H1 (cell line): ENCODE results near the gene TRIM67. TPM values are rescaled to one million over a fixed set of nuclear protein-coding genes. Genes with fewer than 3 reads are reported as not detected.
A peak's percentile ranks its signal among the peaks of the same experiment; 100 is the strongest.

Source experiments
- ASH2L ChIP-seq: fragments of 200-600, 300-600 bp; sonication (generic); IDR thresholded peaks from one replicate; pipeline ENCODE4 v1.7.1; 2017; ENCODE audit warnings: low read length
- ATF3 ChIP-seq: IDR thresholded peaks from 2 replicates; pipeline ENCODE4 v1.6.1; 2011; ENCODE audit warnings: low read depth, mild to moderate bottlenecking, low read length; ENCODE audit not compliant: insufficient read depth
- BRCA1 ChIP-seq: IDR thresholded peaks from 2 replicates; pipeline ENCODE4 v1.6.1; 2012; ENCODE audit warnings: low read depth, low read length, improper control_type of control experiment
- E2F6 ChIP-seq: IDR thresholded peaks from 2 replicates; pipeline ENCODE4 v1.6.1; 2012; ENCODE audit warnings: inconsistent platforms
- GTF2F1 ChIP-seq: IDR thresholded peaks from 2 replicates; pipeline ENCODE4 v1.6.1; 2012; ENCODE audit warnings: low read depth, low read length, improper control_type of control experiment, borderline replicate concordance
- HDAC2 ChIP-seq, 2 experiments: fragments of 300-600 bp in 1 of 2; sonication (generic) in 1 of 2; IDR thresholded peaks; 2 replicates each; pipeline ENCODE4 v1.6.1; 2011 to 2012; ENCODE audit warnings: low read depth in 2 of 2, low read length in 2 of 2, mild to moderate bottlenecking in 2 of 2, moderate library complexity in 2 of 2, borderline replicate concordance in 1 of 2, inconsistent platforms in 1 of 2
- MAX ChIP-seq: IDR thresholded peaks from 2 replicates; pipeline ENCODE4 v1.6.1; 2012; ENCODE audit warnings: inconsistent platforms
- PHF8 ChIP-seq: fragments of 200-600 bp; sonication (generic); conservative IDR thresholded peaks from 2 replicates; pipeline ENCODE4 v1.7.1; 2012; ENCODE audit warnings: low read depth, mild to moderate bottlenecking, inconsistent platforms, low read length, moderate library complexity
- POLR2AphosphoS5 ChIP-seq: IDR thresholded peaks from 2 replicates; pipeline ENCODE4 v1.6.1; 2011; ENCODE audit warnings: low read depth, low read length
- SIRT6 ChIP-seq: IDR thresholded peaks from one replicate; pipeline ENCODE4 v1.7.1; 2012; ENCODE audit warnings: low read length, inconsistent platforms
- SIX5 ChIP-seq: IDR thresholded peaks from 2 replicates; pipeline ENCODE4 v1.6.1; 2011; ENCODE audit warnings: mild to moderate bottlenecking, low read depth, low read length
- SP2 ChIP-seq: IDR thresholded peaks from 2 replicates; pipeline ENCODE4 v1.6.1; 2012; ENCODE audit warnings: mild to moderate bottlenecking, low read length, inconsistent platforms
- TAF1 ChIP-seq: IDR thresholded peaks from 2 replicates; pipeline ENCODE4 v1.6.1; 2011; ENCODE audit warnings: mild to moderate bottlenecking, low read depth, low read length
- TAF7 ChIP-seq: optimal IDR thresholded peaks from 2 replicates; pipeline ENCODE3; 2011; ENCODE audit warnings: low read depth, mild to moderate bottlenecking, inconsistent platforms, low read length, moderate library complexity, borderline replicate concordance
- TBP ChIP-seq: IDR thresholded peaks from 2 replicates; pipeline ENCODE4 v1.6.1; 2011; ENCODE audit warnings: low read depth, low read length, improper control_type of control experiment
- TCF12 ChIP-seq: IDR thresholded peaks from 2 replicates; pipeline ENCODE4 v1.6.1; 2011; ENCODE audit warnings: low read depth, mild to moderate bottlenecking, low read length
- TEAD4 ChIP-seq: IDR thresholded peaks from 2 replicates; pipeline ENCODE4 v1.6.1; 2012; ENCODE audit warnings: low read depth, low read length, inconsistent platforms, mixed read lengths
- ZNF274 ChIP-seq: IDR thresholded peaks from 2 replicates; pipeline ENCODE4 v1.7.0; 2012; ENCODE audit warnings: low read length, borderline replicate concordance; ENCODE audit errors: extremely low read depth
- polyA plus RNA-seq, 7 experiments: library from polyadenylated mRNA; depleted of rRNA in 3 of 7; stranded (reverse) in 5 of 7; unstranded in 2 of 7; fragments of >200 nt in 5 of 7; fragments of 200-250 nt in 2 of 7; gene quantifications; 1 replicate in 5 of 7; 2 replicates in 1 of 7; 4 replicates in 1 of 7; pipeline versions ENCODE4 v1.2.1 to v1.2.3, GENCODE V29; 2011 to 2013; ENCODE audit warnings: missing spikeins in 2 of 7, mixed read lengths in 2 of 7
- total RNA-seq: library from RNA; stranded (reverse); fragmentation: NEBNext Ultra II Directional; extraction: Animal tissue kit (Norgen Biotek cat#: 25700); gene quantifications from 2 replicates; pipeline ENCODE4 v1.2.1, GENCODE V29; 2021

The TRIM67 gene
- total and polyA plus RNA-seq, 2 of the 8 experiments (the other 6 are each of a cell fraction or from before 2014, with no cell fraction given) = under 0.01 TPM; not detected in 1

GRCh38 chr1:231162297-231162969, 575 bp downstream of the TRIM67 start (continued):
- peak; percentile 80; the same call in 1 of the 2 replicates for TF ChIP-seq MAX
- no peak for TF ChIP-seq POLR2AphosphoS5
- no peak for TF ChIP-seq GTF2F1
- no peak for TF ChIP-seq TEAD4
- peak; percentile 70 for TF ChIP-seq TBP
- TF ChIP-seq TAF7 = peak; percentile 32
- TF ChIP-seq E2F6 = peak; percentile 58
- TF ChIP-seq HDAC2 (IDR thresholded peaks at IDR 0.05; ENCODE audit: borderline replicate concordance in 1 of 2, low read depth in 2 of 2, low read length in 2 of 2) = peak in 1 of 2 experiments; percentile 31; a peak in 2 of 4 replicates
- no peak for TF ChIP-seq ASH2L
- TF ChIP-seq PHF8 = no peak
- no peak for TF ChIP-seq TCF12
- no peak for TF ChIP-seq BRCA1
- no peak for TF ChIP-seq ATF3
- no peak for TF ChIP-seq SIX5
- TF ChIP-seq SP2 = no peak
- TF ChIP-seq SIRT6 = no peak
- no peak for TF ChIP-seq TAF1
- no peak for TF ChIP-seq ZNF274
- TF ChIP-seq, all 59 proteins: peak for 9
